HG02623 (cell line): Measurements from ENCODE around the gene POLDIP3.

Experiments used
- ATAC-seq: cut with Tn5 transposase; IDR thresholded peaks from one replicate; pipeline ENCODE4 v1.9.1; 2021; ENCODE audit warnings: moderate library complexity; ENCODE audit not compliant: unreplicated experiment

Gene POLDIP3

DNA sequence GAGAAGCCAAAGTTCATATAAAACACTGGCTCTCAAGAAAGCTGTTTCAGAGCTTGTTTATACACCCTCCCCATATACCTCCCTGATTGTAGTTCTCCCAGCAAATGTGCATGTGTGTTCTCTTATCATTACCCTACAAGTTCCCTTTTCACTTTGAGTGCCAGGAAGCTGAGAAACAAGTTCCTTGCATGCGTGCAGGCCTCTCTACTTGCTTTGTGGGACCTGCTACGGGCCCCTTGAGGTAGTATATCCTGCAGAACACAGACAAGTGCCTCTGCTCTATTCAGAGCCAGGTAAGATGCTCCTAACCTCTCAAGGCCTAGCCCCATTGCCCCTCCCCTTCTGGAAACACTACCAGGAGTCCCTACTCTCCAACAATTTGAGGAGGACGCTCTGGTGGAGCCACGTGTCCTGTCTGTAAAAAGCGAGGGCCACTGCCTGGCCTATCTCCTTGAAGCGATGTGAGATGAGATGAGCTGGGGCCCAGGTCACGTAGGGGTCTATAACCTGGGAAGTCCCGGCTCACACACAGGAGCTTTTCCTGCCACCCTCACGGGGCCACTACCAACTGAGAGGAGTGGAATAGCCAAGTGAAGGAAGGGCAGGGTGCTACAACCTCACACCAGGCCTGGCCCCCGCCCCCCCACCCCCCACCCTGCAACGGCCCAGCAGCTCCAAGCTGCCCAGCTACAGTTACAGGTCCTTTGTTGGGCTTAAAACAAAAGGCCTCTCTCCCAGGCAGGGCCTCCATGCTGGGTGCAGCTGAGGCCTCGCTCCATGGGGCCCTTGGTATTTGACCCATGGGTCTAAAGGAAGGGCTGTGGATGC lies 28.3 kb upstream of the POLDIP3 start:
- no peak for ATAC-seq

DNA sequence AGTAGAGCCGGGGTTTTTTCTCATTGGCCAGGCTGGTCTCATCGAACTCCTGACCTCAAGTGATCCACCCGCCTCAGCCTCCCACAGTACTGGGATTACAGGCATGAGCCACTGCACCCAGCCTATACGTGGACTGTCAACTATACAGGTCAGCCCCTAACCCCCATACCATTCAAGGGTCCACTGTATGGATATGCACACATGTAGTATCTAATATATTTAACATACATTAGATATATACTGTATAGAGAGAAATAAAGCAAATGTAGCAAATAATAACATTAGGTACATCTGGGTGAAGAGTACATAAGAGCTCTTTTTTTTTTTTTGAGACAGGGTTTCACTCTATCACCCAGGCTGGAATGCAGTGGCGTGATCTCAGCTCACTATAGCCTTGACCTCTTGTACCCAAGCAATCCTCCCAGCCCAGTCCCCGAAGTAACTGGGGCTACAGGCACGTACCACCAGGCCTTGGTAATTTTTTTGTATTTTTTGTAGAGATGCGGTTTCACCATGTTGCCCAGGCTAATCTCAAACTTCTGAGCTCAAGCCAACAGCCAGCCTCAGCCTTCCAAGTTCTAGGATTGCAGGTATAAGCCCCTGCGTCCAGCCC lies 27.2 kb upstream of the POLDIP3 start:
- no peak for ATAC-seq

DNA sequence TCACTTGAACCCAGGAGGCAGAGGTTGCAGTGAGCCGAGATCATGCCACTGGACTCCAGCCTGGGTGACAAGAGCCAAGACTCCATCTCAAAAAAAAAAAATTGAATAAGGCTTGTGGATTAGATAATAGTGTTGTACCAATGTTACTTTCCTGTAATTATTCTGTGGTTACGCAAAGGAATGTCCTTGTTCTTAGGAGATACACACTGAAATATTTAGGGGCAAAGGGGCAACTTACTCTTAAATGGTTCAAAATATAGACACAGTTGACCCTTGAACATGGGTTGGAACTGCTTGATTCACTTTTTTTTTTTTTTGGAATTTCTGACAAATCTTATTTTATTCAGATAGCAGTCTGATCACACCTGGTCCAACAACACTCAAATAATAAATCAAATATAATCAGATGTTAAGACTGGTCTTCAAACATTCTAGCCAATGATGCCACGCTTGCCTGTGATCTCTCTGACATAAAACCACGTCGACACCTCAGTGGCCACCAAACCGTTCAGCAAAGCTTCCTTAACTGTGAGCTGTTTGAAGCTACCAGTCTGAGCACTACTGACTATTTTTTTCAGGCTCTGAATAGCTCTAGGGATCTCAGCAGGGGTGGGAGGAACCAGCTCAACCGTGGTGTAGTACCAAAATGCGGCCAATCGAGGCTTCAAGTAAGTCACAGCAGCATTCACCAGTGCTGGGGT lies 25.0 kb upstream of the POLDIP3 start:
- ATAC-seq, result no peak

GRCh38 chr22:42637555-42637954 lies 22.9 kb upstream of the POLDIP3 start:
- ATAC-seq, result no peak

DNA sequence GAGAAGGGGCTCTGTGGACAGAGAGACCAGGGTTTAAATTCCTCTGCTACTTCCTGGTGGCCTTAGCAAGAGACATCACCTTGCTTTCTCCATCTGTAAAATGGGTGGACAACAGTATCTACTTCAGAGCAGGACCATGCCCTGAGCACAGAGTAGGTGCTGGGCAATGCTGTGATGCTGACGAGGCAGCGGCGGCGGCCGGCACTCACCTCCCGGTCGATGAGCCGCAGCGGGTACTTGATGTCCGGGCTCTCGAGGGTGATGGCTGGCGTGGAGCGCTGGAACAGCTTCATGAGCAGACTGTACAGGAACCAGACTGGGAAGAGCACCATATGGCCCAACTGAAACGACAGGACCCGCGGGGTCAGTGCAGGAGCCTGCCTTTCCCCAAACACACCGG lies 21.8 kb upstream of the POLDIP3 start:
- no peak for ATAC-seq

DNA sequence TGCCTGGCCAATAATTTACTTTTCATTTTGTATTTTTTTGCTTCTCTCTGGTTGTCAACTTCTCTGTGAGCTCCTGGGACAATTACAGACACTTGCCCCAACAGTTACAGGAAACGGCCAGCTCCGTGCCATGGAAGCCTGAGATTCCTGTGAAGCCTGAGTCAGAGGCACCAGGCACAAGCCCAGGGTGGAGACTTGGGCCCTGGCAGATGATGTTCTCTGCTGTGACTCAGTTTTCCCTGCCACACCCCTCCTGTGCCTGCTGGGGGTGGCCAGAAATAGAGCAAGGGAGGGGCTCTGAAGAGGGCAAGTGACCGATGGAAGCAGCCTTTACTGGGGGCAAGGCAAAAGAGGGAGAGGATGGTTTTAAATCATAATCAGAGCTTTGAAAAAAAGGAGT lies 20.8 kb upstream of the POLDIP3 start:
- no peak for ATAC-seq

GRCh38 chr22:42633013-42633412 lies 18.3 kb upstream of the POLDIP3 start:
- no peak for ATAC-seq

DNA sequence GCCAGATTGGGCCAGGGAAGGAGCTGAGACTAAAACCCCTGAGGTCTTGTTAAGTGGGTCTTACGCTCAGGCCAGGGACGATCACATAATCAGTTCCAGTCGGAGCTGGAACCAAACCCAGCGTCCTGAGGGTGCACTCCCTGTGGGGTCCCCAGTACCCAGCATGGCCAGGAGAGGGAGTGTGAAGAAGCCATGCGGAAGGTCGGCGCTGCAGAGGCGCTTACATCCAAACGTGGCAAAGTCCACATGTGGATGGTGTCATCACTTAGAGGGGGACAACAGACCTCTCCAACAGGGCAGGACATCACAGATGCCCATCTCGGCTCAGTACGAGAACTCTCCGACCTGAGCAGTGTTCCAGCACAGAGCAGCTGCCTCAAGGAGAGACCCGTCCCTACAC lies 17.4 kb upstream of the POLDIP3 start:
- no peak for ATAC-seq

- ATAC-seq, result no peak
Observed at GRCh38 chr22:42630901-42631602, 16.4 kb upstream of the POLDIP3 start.

DNA sequence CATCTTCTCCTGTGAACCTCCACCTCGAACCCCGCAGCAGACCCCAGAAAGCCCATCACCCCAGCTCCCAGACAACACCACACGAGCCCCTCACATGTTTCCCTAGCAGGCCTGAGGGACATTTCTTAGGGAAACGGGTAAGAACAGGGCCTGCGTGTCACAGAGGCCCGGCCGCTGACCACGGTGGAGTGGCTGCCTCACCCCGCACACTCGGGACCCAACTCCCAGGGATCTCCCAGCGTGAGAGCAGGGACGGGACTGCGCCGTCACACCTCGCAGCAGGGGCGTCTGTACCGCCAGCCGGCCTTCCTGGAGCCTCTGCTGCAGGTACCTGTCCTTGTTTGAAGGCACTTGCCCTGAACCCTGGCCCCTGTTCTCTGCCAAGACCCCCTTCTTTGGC lies 15.5 kb upstream of the POLDIP3 start:
- ATAC-seq, result no peak

GRCh38 chr22:42627981-42628380 lies 13.3 kb upstream of the POLDIP3 start:
- no peak for ATAC-seq

GRCh38 chr22:42626951-42627625 lies 12.4 kb upstream of the POLDIP3 start:
- no peak for ATAC-seq

GRCh38 chr22:42626431-42626830 lies 11.7 kb upstream of the POLDIP3 start:
- no peak for ATAC-seq

DNA sequence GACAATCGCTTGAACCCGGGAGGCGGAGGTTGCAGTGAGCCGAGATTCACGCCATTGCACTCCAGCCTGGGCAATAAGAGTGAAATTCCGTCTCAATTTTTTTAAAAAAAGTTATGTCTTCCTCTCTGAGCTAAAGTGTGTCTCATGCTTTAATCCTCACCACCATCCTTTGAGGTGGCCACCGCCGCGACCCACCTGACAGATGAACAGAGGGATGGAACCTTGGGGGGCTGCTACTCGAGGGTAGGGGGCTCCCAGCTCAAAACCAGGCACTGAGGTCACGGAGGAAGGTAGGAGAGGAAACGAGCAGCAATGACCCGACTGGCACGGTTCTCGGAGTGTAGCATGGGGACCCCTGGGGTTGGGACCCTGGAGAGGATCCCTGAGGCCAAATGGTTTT lies 10.7 kb upstream of the POLDIP3 start:
- ATAC-seq, result no peak

DNA sequence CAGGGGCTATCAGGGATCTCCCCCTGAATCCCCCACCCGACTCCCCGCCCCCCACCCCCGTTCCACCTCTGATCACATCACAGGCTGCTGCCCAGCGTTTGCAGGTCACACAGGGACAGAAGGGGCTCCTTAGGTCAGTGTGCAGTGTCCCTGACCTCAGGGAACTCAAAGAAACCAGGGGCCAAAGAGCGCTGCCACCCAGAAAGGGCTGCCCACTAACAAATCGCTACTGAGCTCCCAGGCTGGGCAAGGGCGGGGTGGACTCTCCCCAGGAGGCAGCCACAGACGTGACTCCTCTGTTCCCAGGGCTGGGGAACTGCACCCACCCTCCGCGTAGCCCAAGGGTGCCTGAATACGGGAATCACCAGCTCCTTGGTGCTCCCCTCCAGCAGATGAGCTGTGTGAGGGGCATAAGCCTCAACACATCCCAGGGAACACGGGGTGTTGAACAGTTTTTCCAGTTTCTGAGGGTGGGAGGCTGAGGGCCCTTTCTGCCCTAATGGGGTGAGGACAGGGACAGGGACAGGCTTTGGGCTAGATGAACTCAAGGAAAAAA lies 9.9 kb upstream of the POLDIP3 start:
- ATAC-seq, result no peak

DNA sequence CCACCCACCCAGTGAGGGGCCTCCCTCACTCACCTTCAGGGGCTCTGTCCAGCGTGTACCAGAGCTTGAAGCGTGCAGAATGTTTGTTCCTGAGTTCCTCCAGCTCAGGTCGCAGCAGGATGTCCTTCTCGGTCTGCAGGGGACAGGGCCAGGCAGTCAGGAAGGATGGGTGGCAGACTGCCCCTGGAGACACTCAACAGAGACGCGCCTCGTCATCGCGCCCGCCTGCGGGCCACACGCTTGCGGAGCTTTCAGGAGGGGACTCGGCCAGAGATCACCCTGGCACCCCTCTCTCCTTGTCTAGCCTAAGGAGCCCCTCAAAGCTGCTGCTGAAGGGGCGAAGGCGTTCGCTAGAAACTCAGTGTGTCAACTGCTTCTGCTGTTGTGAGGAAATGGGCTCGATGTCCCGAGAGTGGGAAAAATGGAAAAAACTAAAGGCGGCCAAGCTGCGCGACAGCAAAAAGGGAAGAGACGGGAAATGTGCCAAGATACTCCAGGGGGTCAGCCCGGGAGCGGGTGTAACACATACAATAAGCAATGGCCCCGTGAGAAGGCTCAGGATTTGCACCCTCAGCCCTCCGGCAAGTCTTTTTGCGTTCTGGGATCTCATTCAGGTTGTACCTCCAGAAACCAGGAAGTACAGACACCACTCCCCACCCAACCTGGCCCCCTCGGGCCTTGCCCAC lies 9.2 kb upstream of the POLDIP3 start:
- no peak for ATAC-seq

DNA sequence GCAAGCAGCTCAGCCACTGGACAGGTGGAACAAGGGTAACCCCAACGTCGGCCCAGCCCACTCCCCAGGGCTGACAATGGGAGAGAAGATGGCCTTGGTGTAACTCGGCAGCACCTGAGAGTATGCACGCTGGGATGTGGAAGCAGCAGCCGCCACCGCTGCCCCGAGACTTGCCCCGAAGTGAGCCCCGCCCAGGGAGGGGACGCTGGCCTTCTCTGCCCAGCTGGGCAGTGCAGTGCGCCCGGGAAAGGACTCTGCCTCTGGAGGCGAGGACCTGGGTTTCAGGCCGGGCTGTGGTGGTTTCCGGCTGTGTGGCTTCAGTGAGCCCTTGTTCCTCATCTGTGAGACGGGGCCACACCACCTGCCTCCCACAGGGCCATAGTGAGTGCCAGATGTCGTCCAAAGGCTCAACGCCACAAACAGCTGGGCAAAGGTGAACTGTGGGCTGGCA lies 8.6 kb upstream of the POLDIP3 start:
- ATAC-seq, result no peak

- ATAC-seq, result no peak
Observed at GRCh38 chr22:42622061-42622710, 7.5 kb upstream of the POLDIP3 start.

GRCh38 chr22:42621505-42622002 lies 6.9 kb upstream of the POLDIP3 start:
- ATAC-seq, result no peak
